ENCODE data around the gene ZNF549. TPM values are rescaled to one million over a fixed set of nuclear protein-coding genes. Genes with fewer than 3 reads are reported as not detected.

Gene ZNF549
- total and polyA plus RNA-seq, 10 of the 15 experiments (the other 5 are each of a cell fraction or from before 2014, with no cell fraction given): 0.73 to 4.0 (median 2.3) TPM

- RAD21 ChIA-PET (ENCODE audit: unreplicated experiment): no interaction called here
- DNase-seq (ENCODE audit: low read depth, low spot score): no peak
- FAIRE-seq: no peak
Measured at GRCh38 chr19:57566396-57567265, 39.5 kb downstream of the ZNF549 start.

DNA sequence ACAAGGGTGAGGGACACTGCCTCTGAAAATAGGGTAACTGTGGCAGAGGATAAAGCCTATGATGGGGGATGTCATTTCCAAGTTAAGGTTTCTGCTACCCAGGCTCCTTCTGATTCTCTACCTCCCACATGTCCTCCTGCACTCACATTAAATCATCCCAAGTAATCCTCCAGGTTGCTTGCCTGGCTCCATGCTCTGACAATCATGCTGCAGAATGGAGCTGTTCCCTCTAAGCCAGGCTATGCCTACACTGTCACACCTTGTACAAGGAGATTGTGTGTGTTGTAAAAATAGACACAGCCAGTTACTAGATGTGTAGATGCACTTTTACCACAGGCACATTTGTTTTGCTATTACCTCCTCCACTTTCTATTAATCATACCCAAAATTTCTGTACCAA, 43.6 kb downstream of the ZNF549 start:
- Histone ChIP-seq H3K79me2 (ENCODE audit: control insufficient read depth, insufficient read depth, low read length) (no peaks in the 10 kb centered on the region), H3K4me3 (no peak overlapping the region), H3K4me1 (ENCODE audit: control insufficient read depth, insufficient read depth, low read length) (no peaks in the 10 kb centered on the region), H3K27me3 (replicated peaks in 1 of 2; ENCODE audit: control insufficient read depth in 2 of 2, insufficient read depth in 2 of 2, low read length in 1 of 2) (no peaks in the 10 kb centered on the region), H3K9ac (ENCODE audit: control insufficient read depth, insufficient read depth, low read length) (no peak overlapping the region), H3K9me3 (replicated peaks; ENCODE audit: control insufficient read depth, insufficient read depth, low read length) (peaks cover 66% of the 10 kb centered on the region), H3K36me3 (ENCODE audit: control insufficient read depth in 2 of 2, insufficient read depth in 2 of 2, low read length in 1 of 2) (peaks cover 2 to 22% of the 10 kb centered on the region in 2 experiments), H3K4me2 (ENCODE audit: control insufficient read depth, insufficient read depth) (no peak overlapping the region), H3K27ac (ENCODE audit: control insufficient read depth, insufficient read depth) (no peak overlapping the region), H2AFZ (ENCODE audit: control insufficient read depth, low read depth, low read length) (no peak overlapping the region), H4K20me1 (ENCODE audit: control insufficient read depth, insufficient read depth) (no peaks in the 10 kb centered on the region)
- in situ Hi-C loops (cut with MboI): no loop called here
- ATAC-seq (no peak), FAIRE-seq (no peak), DNase-seq (ENCODE audit: low read depth, low spot score) (no peak)
- intact Hi-C loops (cut with micrococcal nuclease; ENCODE audit: unreplicated experiment): no loop called here
- ChIA-PET CTCF (no interaction called here), POLR2A (no interaction called here), SMC1A (ENCODE audit: uncharacterized antibody, unreplicated experiment) (no interaction called here), RAD21 (ENCODE audit: unreplicated experiment) (no interaction called here)
- no TSS peak for BruUV-seq (replicated peaks)
- no peak for TF ChIP-seq IRF4 (IDR thresholded peaks at IDR 0.05; ENCODE audit: low read depth, low read length)
- TF ChIP-seq CHD1 (IDR thresholded peaks at IDR 0.05; ENCODE audit: low read depth, low read length): no peak
- no peak for TF ChIP-seq ESRRA (IDR thresholded peaks at IDR 0.05; ENCODE audit: low read length)
- TF ChIP-seq E4F1 (IDR thresholded peaks at IDR 0.05; ENCODE audit: borderline replicate concordance, partially characterized antibody): no peak
- no peak for TF ChIP-seq KAT2A (conservative IDR thresholded peaks at IDR 0.05; ENCODE audit: control insufficient read depth, low read depth, low read length)

More at GRCh38 chr19:57566396-57567265, 39.5 kb downstream of the ZNF549 start:
- Histone ChIP-seq H3K27ac (ENCODE audit: control insufficient read depth, insufficient read depth) (no peak overlapping the region), H3K4me2 (ENCODE audit: control insufficient read depth, insufficient read depth) (no peak overlapping the region), H3K27me3 (replicated peaks in 1 of 2; ENCODE audit: control insufficient read depth in 2 of 2, insufficient read depth in 2 of 2, low read length in 1 of 2) (no peaks in the 10 kb centered on the region), H3K79me2 (ENCODE audit: control insufficient read depth, insufficient read depth, low read length) (no peaks in the 10 kb centered on the region), H3K9me3 (replicated peaks; ENCODE audit: control insufficient read depth, insufficient read depth, low read length) (peaks cover 32% of the 10 kb centered on the region; the same call in 2 of the 3 replicates), H3K4me3 (no peak overlapping the region), H4K20me1 (ENCODE audit: control insufficient read depth, insufficient read depth) (no peaks in the 10 kb centered on the region), H3K36me3 (ENCODE audit: control insufficient read depth in 2 of 2, insufficient read depth in 2 of 2, low read length in 1 of 2) (no peaks in the 10 kb centered on the region), H3K4me1 (ENCODE audit: control insufficient read depth, insufficient read depth, low read length) (no peaks in the 10 kb centered on the region), H2AFZ (ENCODE audit: control insufficient read depth, low read depth, low read length) (no peak overlapping the region), H3K9ac (ENCODE audit: control insufficient read depth, insufficient read depth, low read length) (no peak overlapping the region)
- in situ Hi-C loops (cut with MboI) (no loop called here), intact Hi-C loops (cut with micrococcal nuclease; ENCODE audit: unreplicated experiment) (no loop called here)
- POLR2A ChIA-PET: no interaction called here
- no peak for ATAC-seq
- SMC1A ChIA-PET (ENCODE audit: uncharacterized antibody, unreplicated experiment): no interaction called here
- TF ChIP-seq YY1 (IDR thresholded peaks at IDR 0.05; ENCODE audit: low read depth, low read length) (peak; percentile 68; the same call in 1 of the 2 replicates), CBX5 (IDR thresholded peaks at IDR 0.05; ENCODE audit: low read depth) (peak; percentile 100), SP1 (IDR thresholded peaks at IDR 0.05; ENCODE audit: low read depth, low read length) (peak; percentile 38), ZNF217 (IDR thresholded peaks at IDR 0.05) (no peak), NR2C2 (IDR thresholded peaks at IDR 0.05; ENCODE audit: borderline replicate concordance, control insufficient read depth, insufficient read length, low read depth) (no peak), USF1 (IDR thresholded peaks at IDR 0.05; ENCODE audit: borderline replicate concordance, extremely low read length, insufficient read depth, low read depth, low read length) (peak; percentile 6), ZNF274 (IDR thresholded peaks at IDR 0.05; ENCODE audit: insufficient read depth, insufficient read length) (no peak)
- BruUV-seq (replicated peaks): no TSS peak
- CTCF ChIA-PET: no interaction called here
- 36% methylated on average over 7 of the region's 7 CpGs for WGBS (ENCODE audit: insufficient coverage, insufficient replicate concordance, low lambda C conversion rate, missing lambda C conversion rate)

All from GM12878 (cell line).